Measurements from ENCODE around the gene MIS18A.

GRCh38 chr21:32233722-32234301, 45.0 kb downstream of the MIS18A start:
- TF ChIP-seq CTCF (IDR thresholded peaks at IDR 0.05), result no peak
- TF ChIP-seq ZNF219 (CRISPR knock-in tag; IDR thresholded peaks at IDR 0.05; ENCODE audit: borderline replicate concordance), result no peak
- no peak for TF ChIP-seq MXD4 (CRISPR knock-in tag; IDR thresholded peaks at IDR 0.05; ENCODE audit: borderline replicate concordance)

Measured in WTC11 (cell line).